ENCODE data around the gene SLC2A13.

- TF ChIP-seq EZH2 (IDR thresholded peaks at IDR 0.05) = no peak
- TF ChIP-seq POLR2AphosphoS5 (IDR thresholded peaks at IDR 0.05; ENCODE audit: borderline replicate concordance, low read depth, low read length) = no peak
- no peak for TF ChIP-seq FOXP2 (optimal IDR thresholded peaks at IDR 0.05; ENCODE audit: control extremely low read depth, extremely low read length, insufficient read depth)
These were observed 292.1 kb downstream of the SLC2A13 start for GRCh38 chr12:39813776-39814175.

Measured in SK-N-MC (cell line).